ENCODE data around the gene CAMTA1. TPM values are rescaled to one million over a fixed set of nuclear protein-coding genes. Genes with fewer than 3 reads are reported as not detected.
A peak's percentile ranks its signal among the peaks of the same experiment; 100 is the strongest.

CAMTA1 gene
- total and polyA plus RNA-seq, 9 of the 15 experiments (the other 6 are each of a cell fraction or from before 2014, with no cell fraction given), result 43.9 to 161 (median 65.9) TPM

DNA sequence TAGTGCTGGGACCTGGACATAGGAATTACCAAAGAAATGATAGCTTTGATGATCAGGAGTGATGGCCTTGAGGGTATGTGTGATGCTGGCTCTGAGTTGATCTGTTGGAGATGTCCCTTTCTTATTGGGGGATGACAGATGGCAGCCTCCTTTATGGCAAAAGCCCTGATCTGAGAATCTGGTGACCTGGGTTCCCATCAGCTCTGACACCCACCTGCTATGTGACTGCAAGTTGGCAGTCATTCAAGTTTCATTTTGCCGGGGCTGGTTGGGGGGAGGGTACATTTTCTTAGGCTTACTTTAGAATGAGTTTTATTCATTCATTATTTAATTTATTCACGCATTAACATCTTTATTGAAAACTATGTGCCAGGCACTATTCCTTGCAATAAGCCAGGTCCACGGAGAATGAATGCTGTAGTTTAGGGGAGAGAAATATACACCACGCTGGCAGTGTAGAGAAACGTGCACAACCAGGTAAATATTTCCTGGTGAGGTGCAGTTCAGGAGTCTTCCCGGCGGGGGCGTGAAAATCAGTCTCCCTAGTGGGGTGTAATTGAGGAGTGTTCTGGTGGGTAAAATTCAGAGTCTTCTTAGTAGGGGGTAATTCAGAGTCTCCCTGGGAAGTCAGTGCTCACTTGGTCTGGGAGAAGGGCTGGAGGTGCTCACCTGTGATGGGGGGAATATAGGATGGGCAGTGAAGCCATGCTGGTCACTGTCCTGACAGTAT, 401.3 kb downstream of the CAMTA1 start:
- DNase-seq (ENCODE audit: extremely low read depth in 1 of 4, low spot score in 3 of 4) (no peak), ATAC-seq (no peak; the same call in 2 of the 3 replicates), FAIRE-seq (no peak)
- Histone ChIP-seq H3K9me1 (ENCODE audit: control insufficient read depth, insufficient read depth, low read length) (no peaks in the 10 kb centered on the region), H3K4me3 (no peak overlapping the region), H2AFZ (ENCODE audit: low read depth, low read length) (no peak overlapping the region), H3K79me2 (ENCODE audit: control insufficient read depth, insufficient read depth, low read length) (no peaks in the 10 kb centered on the region), H3K9me3 (replicated peaks; ENCODE audit: control insufficient read depth, insufficient read depth, low read depth, low read length) (no peaks in the 10 kb centered on the region), H3K4me2 (ENCODE audit: insufficient read depth, low read length) (no peak overlapping the region), H3K9ac (ENCODE audit: insufficient read depth in 1 of 2, low read depth in 2 of 2, low read length in 2 of 2) (no peak overlapping the region), H3K4me1 (replicated peaks in 1 of 2; ENCODE audit: control insufficient read depth in 2 of 2, insufficient read depth in 2 of 2, low read length in 2 of 2) (no peaks in the 10 kb centered on the region), H3K27me3 (ENCODE audit: control insufficient read depth in 2 of 2, insufficient read depth in 2 of 2, low read length in 2 of 2) (no peaks in the 10 kb centered on the region; a peak in 1 of 5 replicates), H3K27ac (ENCODE audit: extremely low read depth, low read depth, low read length) (no peak overlapping the region), H4K20me1 (replicated peaks; ENCODE audit: control insufficient read depth, insufficient read depth, low read length) (no peaks in the 10 kb centered on the region), H3K36me3 (ENCODE audit: control insufficient read depth, insufficient read depth, low read length) (no peaks in the 10 kb centered on the region)
- TF ChIP-seq ZKSCAN8 (CRISPR knock-in tag; IDR thresholded peaks at IDR 0.05) (no peak), CTCF (IDR thresholded peaks at IDR 0.05 in 2 of 3, conservative IDR thresholded peaks at IDR 0.05 in 1 of 3; ENCODE audit: insufficient read depth in 2 of 3, low read depth in 1 of 3, low read length in 3 of 3) (0 out of 6 replicates have a peak, but pooled peaks of 2 of the 3 experiments have one; percentile 3 to 18)
- WGBS (ENCODE audit: insufficient coverage, low coverage, missing lambda C conversion rate), result 0% methylated on average over 8 of the region's 8 CpGs
- intact Hi-C loops (cut with micrococcal nuclease) (no loop called here), in situ Hi-C loops (cut with MboI) (no loop called here)
- POLR2A ChIA-PET, result no interaction called here
- no TSS peak for BruUV-seq (replicated peaks)
- CTCF ChIA-PET (ENCODE audit: low intra/inter-chr PET ratio), result no interaction called here

GRCh38 chr1:7187112-7187493, 401.8 kb downstream of the CAMTA1 start:
- no peaks in the 10 kb centered on the region for H3K9me1 ChIP-seq (ENCODE audit: control insufficient read depth, insufficient read depth, low read length)
- H2AFZ ChIP-seq (ENCODE audit: low read depth, low read length), result no peak overlapping the region
- 0% methylated on average over 4 of the region's 4 CpGs for WGBS (ENCODE audit: insufficient coverage, low coverage, missing lambda C conversion rate)
- CTCF ChIA-PET (ENCODE audit: low intra/inter-chr PET ratio), result no interaction called here
- no TSS peak for BruUV-seq (replicated peaks)
- ATAC-seq (no peak), DNase-seq (ENCODE audit: extremely low read depth in 1 of 4, low spot score in 3 of 4) (no peak), FAIRE-seq (no peak)
- H3K9me3 ChIP-seq (replicated peaks; ENCODE audit: control insufficient read depth, insufficient read depth, low read depth, low read length), result no peaks in the 10 kb centered on the region
- POLR2A ChIA-PET, result no interaction called here
- intact Hi-C loops (cut with micrococcal nuclease), result no loop called here
- no peaks in the 10 kb centered on the region for H4K20me1 ChIP-seq (replicated peaks; ENCODE audit: control insufficient read depth, insufficient read depth, low read length)
- H3K27me3 ChIP-seq (ENCODE audit: control insufficient read depth in 2 of 2, insufficient read depth in 2 of 2, low read length in 2 of 2), result peaks cover 0 to 5% of the 10 kb centered on the region in 2 experiments; a peak in 3 of 5 replicates
- H3K9ac ChIP-seq (ENCODE audit: insufficient read depth in 1 of 2, low read depth in 2 of 2, low read length in 2 of 2), result no peak overlapping the region
- no peak overlapping the region for H3K27ac ChIP-seq (ENCODE audit: extremely low read depth, low read depth, low read length)
- H3K79me2 ChIP-seq (ENCODE audit: control insufficient read depth, insufficient read depth, low read length), result no peaks in the 10 kb centered on the region
- H3K36me3 ChIP-seq (ENCODE audit: control insufficient read depth, insufficient read depth, low read length), result no peaks in the 10 kb centered on the region
- in situ Hi-C loops (cut with MboI), result no loop called here
- no peaks in the 10 kb centered on the region for H3K4me1 ChIP-seq (replicated peaks in 1 of 2; ENCODE audit: control insufficient read depth in 2 of 2, insufficient read depth in 2 of 2, low read length in 2 of 2)
- H3K4me3 ChIP-seq, result no peak overlapping the region
- no peak overlapping the region for H3K4me2 ChIP-seq (ENCODE audit: insufficient read depth, low read length)
- TF ChIP-seq NCOA4 (IDR thresholded peaks at IDR 0.05; ENCODE audit: partially characterized antibody) (no peak), HMG20B (CRISPR knock-in tag; IDR thresholded peaks at IDR 0.05) (no peak), GMEB1 (CRISPR knock-in tag; IDR thresholded peaks at IDR 0.05) (no peak), FOXA1 (IDR thresholded peaks at IDR 0.05; ENCODE audit: borderline replicate concordance) (no peak), EP400 (IDR thresholded peaks at IDR 0.05) (no peak), HDAC3 (IDR thresholded peaks at IDR 0.05; ENCODE audit: borderline replicate concordance, partially characterized antibody) (no peak), POLR2AphosphoS2 (IDR thresholded peaks at IDR 0.05; ENCODE audit: low read length) (no peak), ZNF184 (CRISPR knock-in tag; IDR thresholded peaks at IDR 0.05) (no peak)
- TF ChIP-seq, protein P1, sequence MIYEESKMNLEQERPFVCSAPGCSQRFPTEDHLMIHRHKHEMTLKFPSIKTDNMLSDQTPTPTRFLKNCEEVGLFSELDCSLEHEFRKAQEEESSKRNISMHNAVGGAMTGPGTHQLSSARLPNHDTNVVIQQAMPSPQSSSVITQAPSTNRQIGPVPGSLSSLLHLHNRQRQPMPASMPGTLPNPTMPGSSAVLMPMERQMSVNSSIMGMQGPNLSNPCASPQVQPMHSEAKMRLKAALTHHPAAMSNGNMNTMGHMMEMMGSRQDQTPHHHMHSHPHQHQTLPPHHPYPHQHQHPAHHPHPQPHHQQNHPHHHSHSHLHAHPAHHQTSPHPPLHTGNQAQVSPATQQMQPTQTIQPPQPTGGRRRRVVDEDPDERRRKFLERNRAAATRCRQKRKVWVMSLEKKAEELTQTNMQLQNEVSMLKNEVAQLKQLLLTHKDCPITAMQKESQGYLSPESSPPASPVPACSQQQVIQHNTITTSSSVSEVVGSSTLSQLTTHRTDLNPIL (CRISPR knock-in tag; IDR thresholded peaks at IDR 0.05), result no peak
